HG03159 (cell line): ENCODE data around the gene GPC6.

ENCODE experiments used
- ATAC-seq: cut with Tn5 transposase; IDR thresholded peaks from one replicate; pipeline ENCODE4 v1.9.1; 2021; ENCODE audit warnings: mild to moderate bottlenecking, moderate library complexity; ENCODE audit not compliant: unreplicated experiment

The GPC6 gene

GRCh38 chr13:94138831-94139230 is 912.2 kb downstream of the GPC6 start:
- ATAC-seq = no peak

- no peak for ATAC-seq
Measured at GRCh38 chr13:94139393-94139995, 912.9 kb downstream of the GPC6 start.

GRCh38 chr13:94140027-94140426 is 913.4 kb downstream of the GPC6 start:
- ATAC-seq = no peak

DNA sequence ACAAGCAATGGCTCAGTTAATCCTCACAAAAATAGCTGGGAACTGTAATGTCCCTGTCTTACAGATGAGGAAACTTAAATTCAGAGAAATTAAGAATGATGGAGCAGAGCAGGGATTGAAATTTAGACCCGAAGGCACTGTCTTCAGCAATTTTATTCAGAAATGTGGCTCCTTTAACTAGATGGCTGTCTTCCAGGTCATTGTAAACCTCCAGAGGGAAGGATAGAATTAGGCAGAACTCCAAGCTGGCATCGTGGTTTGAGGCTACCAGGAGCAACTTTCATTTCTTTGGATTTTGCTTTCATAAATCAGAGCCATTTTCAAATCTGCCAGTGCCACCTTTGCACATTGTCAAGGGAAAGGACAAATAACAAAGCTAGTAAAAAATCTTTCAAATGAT is 913.9 kb downstream of the GPC6 start:
- ATAC-seq = no peak

DNA sequence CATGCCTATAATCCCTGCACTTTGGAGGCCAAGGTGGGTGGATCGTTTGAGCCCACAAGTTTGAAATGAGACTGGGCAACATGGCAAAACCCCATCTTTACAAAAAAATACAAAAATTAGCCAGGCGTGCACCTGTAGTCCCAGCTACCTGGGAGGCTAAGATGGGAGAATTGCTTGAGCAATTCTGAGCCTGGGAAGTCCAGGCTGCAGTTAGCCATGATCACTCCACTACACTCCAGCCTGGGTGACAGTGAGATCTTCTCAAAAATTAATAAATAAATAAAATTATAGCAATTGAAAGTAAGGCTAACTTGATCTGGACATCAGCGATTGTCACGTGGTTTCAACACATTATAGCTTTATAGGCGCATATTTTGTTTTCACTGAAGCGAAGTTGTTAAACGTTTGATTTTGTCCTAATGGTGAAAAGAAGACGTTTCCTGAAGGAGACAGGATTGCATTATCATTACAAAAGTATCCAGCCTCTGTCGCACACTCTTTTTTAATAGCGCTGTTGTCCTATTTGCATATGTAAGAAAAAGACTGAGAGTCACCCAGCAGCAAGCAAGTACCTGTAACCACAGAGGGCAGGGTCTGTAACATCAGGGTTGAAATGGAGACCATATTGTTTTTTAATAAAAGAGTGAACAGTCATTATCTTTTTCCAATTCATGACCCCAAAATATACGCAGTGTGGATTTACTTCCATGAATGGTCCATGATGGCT is 917.2 kb downstream of the GPC6 start:
- no peak for ATAC-seq

- no peak for ATAC-seq
Measured at GRCh38 chr13:94145966-94146365, 919.4 kb downstream of the GPC6 start.

DNA sequence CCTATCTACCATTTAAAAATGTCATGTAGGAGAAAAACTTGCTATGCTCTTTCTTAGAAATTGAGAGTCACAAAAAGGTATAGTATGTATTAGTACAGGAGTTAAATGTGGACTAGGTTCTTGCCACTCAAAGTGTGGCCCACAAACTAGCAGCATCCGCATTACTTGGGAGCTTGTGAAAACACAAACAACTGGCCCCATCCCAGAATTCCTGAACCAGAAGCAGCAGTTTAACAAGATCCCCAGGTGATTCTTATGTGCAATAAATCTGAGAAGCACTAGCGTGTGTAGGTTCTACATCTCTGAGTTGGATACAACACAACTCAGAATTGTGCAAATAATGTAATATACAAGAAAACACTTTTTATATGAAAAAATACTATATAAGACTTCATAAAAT is 927.0 kb downstream of the GPC6 start:
- no peak for ATAC-seq

GRCh38 chr13:94154367-94154766 is 927.8 kb downstream of the GPC6 start:
- no peak for ATAC-seq

DNA sequence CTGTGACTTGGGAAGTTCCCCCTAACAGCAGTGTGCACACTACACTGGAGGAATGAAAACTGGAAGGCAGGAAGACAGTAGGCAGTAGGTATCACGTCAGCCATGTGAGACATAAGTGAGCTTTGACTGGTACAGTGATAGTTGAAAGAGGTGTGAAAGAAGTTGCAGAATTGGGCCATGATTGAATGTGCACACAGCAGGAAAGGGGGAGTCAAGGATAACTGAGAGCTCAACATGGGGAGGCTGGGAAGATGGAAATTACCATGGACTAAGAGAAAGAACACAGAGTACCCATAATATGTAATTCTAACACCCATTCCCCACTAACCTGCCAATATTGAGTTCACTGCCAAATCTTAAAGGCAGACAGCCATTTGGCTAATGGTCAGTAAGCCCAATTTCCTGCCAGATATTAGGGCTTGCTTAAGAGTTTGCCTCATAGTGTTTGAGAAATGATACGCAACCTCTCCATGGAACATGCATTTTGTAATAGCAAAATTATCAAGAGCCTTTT is 931.2 kb downstream of the GPC6 start:
- no peak for ATAC-seq

DNA sequence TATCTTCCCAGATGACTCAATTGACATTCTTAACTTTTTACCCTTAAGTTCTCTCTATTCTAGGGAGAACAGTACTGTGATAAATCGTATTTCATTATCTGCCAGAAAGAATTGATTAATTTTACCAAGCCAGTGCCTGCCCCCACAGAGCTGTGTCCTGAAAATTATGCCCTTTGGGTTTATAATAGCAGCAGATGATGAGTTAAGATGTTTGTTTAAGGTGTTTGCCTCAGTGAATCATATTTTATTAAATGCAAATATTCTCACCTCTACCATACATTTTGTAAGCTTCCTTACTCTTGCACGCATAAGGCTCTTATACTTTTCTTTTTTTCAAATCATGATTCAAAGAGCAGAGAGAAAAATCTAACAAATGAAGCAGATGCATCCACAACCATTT is 934.3 kb downstream of the GPC6 start:
- ATAC-seq = no peak

DNA sequence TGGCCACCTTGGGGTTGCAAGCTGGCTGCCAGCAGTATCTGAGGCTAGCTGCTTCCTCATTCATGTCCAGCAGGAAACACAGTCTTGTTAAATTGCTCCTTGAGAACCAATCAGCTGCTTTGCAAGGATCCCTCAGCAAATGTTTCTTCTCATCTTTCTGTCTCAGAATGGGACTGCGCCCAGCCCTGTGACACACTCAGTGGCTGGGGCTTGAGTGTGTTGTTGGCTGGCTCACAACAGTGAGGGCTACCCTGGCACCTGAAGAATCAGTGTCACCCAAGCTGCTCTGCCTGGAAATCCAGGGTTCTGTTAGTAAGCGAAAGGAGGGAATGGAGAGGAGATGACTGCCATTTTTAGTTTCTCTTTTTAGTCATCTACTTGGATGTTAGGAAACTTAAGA is 935.7 kb downstream of the GPC6 start:
- ATAC-seq = no peak

DNA sequence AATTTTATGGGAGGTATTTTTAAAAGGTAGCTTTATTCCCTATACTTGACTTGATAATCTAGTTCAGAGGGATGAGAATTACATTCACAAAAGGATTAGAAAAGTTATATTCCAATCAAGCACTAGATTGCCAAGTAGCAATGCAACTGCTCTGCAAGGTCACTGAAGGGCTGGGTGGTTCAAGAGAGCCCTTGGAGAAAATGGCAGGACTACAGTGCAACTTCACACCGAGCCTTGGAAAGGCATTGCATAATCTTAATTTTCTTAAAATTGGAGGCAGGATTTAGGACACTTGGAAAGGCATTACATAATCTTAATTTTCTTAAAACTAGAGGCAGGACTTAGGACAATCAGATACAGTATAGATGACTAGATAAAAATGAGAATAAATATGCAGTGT is 936.9 kb downstream of the GPC6 start:
- no peak for ATAC-seq

DNA sequence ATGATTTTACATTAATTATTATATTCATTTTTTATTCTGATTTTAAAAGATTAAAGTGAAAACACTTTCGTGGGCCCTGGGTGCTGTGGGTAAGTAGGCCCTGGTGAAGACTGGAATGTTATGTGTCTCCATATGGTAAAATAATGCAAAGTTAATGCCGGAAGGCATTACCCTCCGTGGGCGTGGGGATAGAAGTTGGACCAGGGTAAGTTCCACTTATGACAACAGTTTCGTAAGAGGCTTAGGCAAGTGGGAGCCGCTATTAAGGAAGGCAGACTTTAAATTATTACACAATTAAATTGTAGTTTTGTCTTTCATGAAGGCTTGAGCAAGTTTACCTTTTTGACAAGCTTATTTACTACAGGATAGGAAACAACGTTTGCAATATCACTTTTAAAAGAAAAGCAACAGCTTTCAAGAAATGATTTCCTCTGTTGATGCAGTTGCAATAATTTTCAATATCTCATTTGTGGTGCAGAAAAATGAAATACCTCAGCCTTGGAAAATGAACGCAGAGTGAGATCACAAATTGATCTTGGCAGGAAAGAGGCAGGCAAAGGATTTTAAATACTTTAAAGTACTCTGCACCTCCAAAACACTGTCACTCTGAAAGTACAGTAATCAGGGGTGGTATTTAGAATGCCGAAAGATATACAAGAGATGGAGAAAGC is 942.3 kb downstream of the GPC6 start:
- no peak for ATAC-seq

- no peak for ATAC-seq
Measured at GRCh38 chr13:94169454-94170144, 943.0 kb downstream of the GPC6 start.

DNA sequence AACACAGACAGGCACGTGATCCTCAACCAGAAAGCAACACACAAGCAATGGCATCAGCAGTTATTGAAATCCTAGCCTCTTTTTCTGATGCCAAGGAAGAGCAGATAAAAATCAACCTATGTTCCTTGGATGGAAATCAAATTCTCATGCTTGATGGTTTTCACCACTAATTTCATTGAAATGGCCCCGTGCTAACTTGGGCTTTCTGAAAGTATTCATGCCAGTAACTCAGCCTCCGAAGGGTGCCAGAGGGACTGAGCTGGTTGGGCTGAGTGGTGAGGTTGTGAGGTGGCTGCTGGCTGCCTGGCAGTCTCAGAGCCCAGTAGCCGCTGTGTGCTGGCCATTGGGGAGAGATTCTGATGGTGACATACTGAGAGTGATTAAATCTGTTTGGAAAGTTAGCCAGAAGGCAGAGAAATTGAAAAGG is 943.6 kb downstream of the GPC6 start:
- ATAC-seq = no peak

DNA sequence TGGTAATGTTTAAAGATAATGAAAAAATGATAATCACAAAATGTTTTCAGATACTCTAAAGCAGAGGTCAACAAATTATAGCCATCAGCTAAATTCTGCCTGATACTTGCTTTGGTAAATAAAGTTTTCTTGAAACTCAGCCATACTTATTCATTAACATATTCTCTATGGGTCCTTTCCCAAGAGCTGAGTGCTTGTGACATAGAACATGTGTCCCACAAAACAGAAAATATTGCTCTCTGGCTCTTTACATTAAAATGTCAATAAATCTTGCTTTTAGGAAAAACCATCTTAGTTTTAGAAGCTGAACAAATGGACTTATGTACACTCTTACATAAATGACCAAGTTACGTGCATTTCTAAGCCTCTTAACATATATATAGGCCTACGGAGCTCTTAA is 945.8 kb downstream of the GPC6 start:
- no peak for ATAC-seq

DNA sequence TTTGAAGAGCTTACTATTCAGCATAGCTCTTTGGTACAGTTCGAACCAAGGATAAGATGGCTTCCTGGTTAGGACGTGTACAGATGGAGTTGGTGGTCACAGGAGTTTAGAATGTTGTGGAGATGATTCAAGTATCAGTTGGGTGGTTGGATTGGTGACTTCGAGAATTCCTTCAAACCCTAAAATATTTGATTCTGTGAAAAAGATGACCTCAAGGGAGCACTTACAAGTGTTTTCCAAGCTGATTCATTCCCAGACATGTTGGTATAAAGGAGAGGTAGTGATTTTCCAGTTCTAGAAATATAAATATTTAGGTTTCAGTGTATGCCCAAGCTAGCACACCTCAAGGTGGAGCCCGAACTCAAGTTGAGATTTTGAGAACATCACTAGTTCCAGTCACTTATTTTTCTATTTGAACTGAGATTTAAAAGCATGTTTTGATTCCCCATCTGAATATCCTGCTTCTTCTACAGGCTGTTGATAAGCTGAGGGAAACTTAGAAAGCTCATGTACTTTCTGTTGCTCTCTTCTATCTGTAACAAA is 946.8 kb downstream of the GPC6 start:
- no peak for ATAC-seq

GRCh38 chr13:94174009-94174408 is 947.4 kb downstream of the GPC6 start:
- no peak for ATAC-seq

DNA sequence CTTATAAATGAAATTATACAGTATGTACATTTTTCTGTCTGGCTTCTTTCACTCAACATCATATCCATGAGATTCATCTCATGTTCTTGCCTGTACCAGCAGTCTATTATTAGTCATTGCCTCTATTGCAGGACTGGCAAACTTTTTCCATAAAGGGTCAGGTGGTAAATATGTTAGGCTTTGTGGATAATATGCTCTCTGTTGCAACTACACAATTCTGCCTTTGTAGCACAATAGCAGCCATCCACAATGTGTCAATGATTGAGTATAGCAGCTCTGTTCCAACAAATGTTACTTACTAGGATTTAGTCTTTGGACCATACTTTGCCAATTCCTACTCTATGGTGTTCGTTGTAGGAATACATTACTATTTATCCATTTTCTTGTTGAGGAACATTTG is 948.5 kb downstream of the GPC6 start:
- ATAC-seq = no peak

- ATAC-seq = no peak
Measured at GRCh38 chr13:94176561-94176960, 950.0 kb downstream of the GPC6 start.

GRCh38 chr13:94177041-94177440 is 950.4 kb downstream of the GPC6 start:
- no peak for ATAC-seq
